OCI-LY1 (cell line): ENCODE data around the gene TXLNG.

Source experiments
- H2AFZ ChIP-seq: fragments of 200-600 bp; sonication (generic), shearing (Covaris generic); 2 replicates; pipeline ENCODE4 v1.6.0; 2014; ENCODE audit warnings: antibody characterized with exemption, mild to moderate bottlenecking, low read length
- H3F3A ChIP-seq: fragments of 200-600 bp; sonication (generic), shearing (Covaris generic); 2 replicates; pipeline ENCODE4 v1.6.0; 2014; ENCODE audit warnings: mild to moderate bottlenecking, antibody characterized with exemption, low read length, moderate library complexity; ENCODE audit not compliant: insufficient read depth
- H3K27ac ChIP-seq: fragments of 200-600 bp; sonication (generic); 2 replicates; pipeline ENCODE4 v1.5.1; 2014; ENCODE audit warnings: low read length, mixed run types, mild to moderate bottlenecking, low read depth; ENCODE audit not compliant: poor library complexity, severe bottlenecking
- H3K27me3 ChIP-seq: fragments of 200-600 bp; sonication (generic); 2 replicates; pipeline ENCODE4 v1.6.0; 2014; ENCODE audit warnings: antibody characterized with exemption, mild to moderate bottlenecking, low read length, moderate library complexity; ENCODE audit not compliant: insufficient read depth
- H3K36me3 ChIP-seq: fragments of 200-600 bp; sonication (generic); 2 replicates; pipeline ENCODE4 v1.6.1; 2014; ENCODE audit warnings: mild to moderate bottlenecking, antibody characterized with exemption, low read length, moderate library complexity, mixed read lengths; ENCODE audit not compliant: insufficient read depth
- H3K4me1 ChIP-seq: fragments of 200-600 bp; sonication (generic); 2 replicates; pipeline ENCODE4 v1.5.1; 2014; ENCODE audit warnings: mild to moderate bottlenecking, low read length, moderate library complexity; ENCODE audit not compliant: insufficient read depth, severe bottlenecking
- H3K4me2 ChIP-seq: fragments of 200-600 bp; sonication (generic), shearing (Covaris generic); 2 replicates; pipeline ENCODE4 v1.6.1; 2014; ENCODE audit warnings: low read length
- H3K4me3 ChIP-seq: fragments of 200-600 bp; sonication (generic); 2 replicates; pipeline ENCODE4 v1.5.1; 2014; ENCODE audit warnings: low read length, low read depth, mild to moderate bottlenecking, mixed read lengths; ENCODE audit not compliant: poor library complexity, severe bottlenecking
- H3K79me2 ChIP-seq: fragments of 200-600 bp; shearing (Covaris generic); 2 replicates; pipeline ENCODE4 v1.6.1; 2016; ENCODE audit warnings: mixed run types, low read length, mixed read lengths; ENCODE audit not compliant: insufficient read depth
- H3K9ac ChIP-seq: fragments of 200-600 bp; sonication (generic), shearing (Covaris generic); 2 replicates; pipeline ENCODE4 v1.6.1; 2014; ENCODE audit warnings: mild to moderate bottlenecking, low read length, mixed read lengths
- H3K9me2 ChIP-seq: fragments of 200-600 bp; sonication (generic), shearing (Covaris generic); 2 replicates; pipeline ENCODE4 v1.6.1; 2014; ENCODE audit warnings: low read depth, mild to moderate bottlenecking, low read length, mixed read lengths
- H3K9me3 ChIP-seq: fragments of 200-600 bp; shearing (Covaris generic); 2 replicates; pipeline ENCODE4 v1.6.1; 2014; ENCODE audit warnings: low read length, mixed read lengths
- H4K20me1 ChIP-seq: fragments of 200-600 bp; sonication (generic), shearing (Covaris generic); 2 replicates; pipeline ENCODE4 v1.6.0; 2016; ENCODE audit warnings: mild to moderate bottlenecking, low read length; ENCODE audit not compliant: insufficient read depth
- EZH2 ChIP-seq: fragments of 200-600 bp; sonication (generic), shearing (Covaris generic); IDR thresholded peaks from 2 replicates; pipeline ENCODE4 v1.8.0; 2017; ENCODE audit warnings: borderline replicate concordance, mixed run types, mild to moderate bottlenecking, antibody characterized with exemption, low read length, moderate library complexity, mixed read lengths
- TF ChIP-seq, protein P1 (sequence below): fragments of 200-600 bp; sonication (generic), shearing (Covaris generic); IDR thresholded peaks from 2 replicates; pipeline ENCODE4 v1.5.1; 2017; ENCODE audit warnings: mild to moderate bottlenecking, antibody characterized with exemption, low read length, moderate library complexity, mixed read lengths

The TXLNG gene

DNA sequence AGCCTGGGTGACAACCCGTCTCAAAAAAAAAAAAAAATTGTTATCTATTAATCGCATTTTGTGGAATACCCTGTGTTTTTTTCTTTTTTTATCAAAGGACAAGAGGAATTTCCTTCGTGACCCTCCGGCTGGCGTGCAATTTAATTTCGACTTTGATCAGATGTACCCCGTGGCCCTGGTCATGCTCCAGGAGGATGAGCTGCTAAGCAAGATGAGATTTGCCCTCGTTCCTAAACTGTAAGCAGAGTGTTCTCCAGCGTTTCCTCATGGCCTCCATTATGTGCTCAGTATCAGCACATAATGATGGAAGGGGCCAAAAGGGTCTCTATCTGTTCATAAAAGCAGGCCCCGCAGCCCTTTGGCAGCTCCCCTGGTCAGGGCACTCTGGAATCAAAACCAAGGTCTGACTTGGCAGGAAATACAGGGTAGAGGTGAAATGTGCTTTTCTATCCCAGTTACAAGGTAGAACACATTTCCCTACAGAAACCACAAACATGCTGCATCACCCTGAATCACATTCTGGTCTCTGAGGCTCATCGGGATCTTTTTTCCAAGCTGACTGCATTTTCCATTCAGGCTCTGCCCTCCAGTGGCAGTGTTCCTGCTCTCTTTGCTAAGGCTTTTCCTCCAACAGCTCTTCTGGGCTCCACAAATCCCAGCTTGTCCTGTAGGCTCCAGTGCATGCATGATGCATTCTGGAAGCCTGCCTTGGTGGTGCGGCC is 42.5 kb upstream of the TXLNG start:
- H3K27me3 ChIP-seq: no peaks in the 10 kb centered on the region
- H3K4me2 ChIP-seq: no peak overlapping the region
- TF ChIP-seq, protein P1, sequence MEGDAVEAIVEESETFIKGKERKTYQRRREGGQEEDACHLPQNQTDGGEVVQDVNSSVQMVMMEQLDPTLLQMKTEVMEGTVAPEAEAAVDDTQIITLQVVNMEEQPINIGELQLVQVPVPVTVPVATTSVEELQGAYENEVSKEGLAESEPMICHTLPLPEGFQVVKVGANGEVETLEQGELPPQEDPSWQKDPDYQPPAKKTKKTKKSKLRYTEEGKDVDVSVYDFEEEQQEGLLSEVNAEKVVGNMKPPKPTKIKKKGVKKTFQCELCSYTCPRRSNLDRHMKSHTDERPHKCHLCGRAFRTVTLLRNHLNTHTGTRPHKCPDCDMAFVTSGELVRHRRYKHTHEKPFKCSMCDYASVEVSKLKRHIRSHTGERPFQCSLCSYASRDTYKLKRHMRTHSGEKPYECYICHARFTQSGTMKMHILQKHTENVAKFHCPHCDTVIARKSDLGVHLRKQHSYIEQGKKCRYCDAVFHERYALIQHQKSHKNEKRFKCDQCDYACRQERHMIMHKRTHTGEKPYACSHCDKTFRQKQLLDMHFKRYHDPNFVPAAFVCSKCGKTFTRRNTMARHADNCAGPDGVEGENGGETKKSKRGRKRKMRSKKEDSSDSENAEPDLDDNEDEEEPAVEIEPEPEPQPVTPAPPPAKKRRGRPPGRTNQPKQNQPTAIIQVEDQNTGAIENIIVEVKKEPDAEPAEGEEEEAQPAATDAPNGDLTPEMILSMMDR: no peak
- TF ChIP-seq EZH2: no peak
- no peaks in the 10 kb centered on the region for H3K9me3 ChIP-seq
- H3K9me2 ChIP-seq: no peaks in the 10 kb centered on the region
- H3K4me3 ChIP-seq: no peak overlapping the region
- no peak overlapping the region for H3K9ac ChIP-seq
- no peaks in the 10 kb centered on the region for H3K4me1 ChIP-seq
- H3K27ac ChIP-seq: no peak overlapping the region
- H2AFZ ChIP-seq: no peak overlapping the region
- H4K20me1 ChIP-seq: no peaks in the 10 kb centered on the region
- H3K79me2 ChIP-seq: no peaks in the 10 kb centered on the region
- no peaks in the 10 kb centered on the region for H3F3A ChIP-seq
- H3K36me3 ChIP-seq: peaks cover 56% of the 10 kb centered on the region

DNA sequence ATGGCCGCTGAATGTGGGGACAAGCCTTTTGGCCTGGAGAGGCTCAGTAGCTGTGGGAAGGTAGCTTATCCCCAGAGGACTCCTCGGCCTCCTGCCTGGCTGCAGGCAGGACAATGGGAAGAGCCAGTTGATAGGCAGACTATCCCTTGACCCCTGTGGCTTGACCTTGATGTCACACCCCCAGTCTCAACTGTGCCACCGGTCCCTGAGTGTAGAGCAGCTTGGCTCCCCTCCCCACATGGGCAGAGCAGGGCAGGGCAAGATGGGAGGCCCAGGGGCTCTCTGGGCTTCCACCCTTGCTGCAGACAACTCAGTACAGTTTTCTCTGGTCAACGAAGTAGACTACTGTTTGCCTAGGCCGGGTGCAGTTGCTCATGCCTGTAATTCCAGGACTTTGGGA is 41.2 kb upstream of the TXLNG start:
- H3F3A ChIP-seq: no peaks in the 10 kb centered on the region
- H3K79me2 ChIP-seq: no peaks in the 10 kb centered on the region
- H4K20me1 ChIP-seq: no peaks in the 10 kb centered on the region
- no peaks in the 10 kb centered on the region for H3K9me3 ChIP-seq
- H3K27ac ChIP-seq: no peak overlapping the region
- H2AFZ ChIP-seq: no peak overlapping the region
- H3K4me2 ChIP-seq: no peak overlapping the region
- H3K9me2 ChIP-seq: no peaks in the 10 kb centered on the region
- no peak overlapping the region for H3K9ac ChIP-seq
- TF ChIP-seq EZH2: no peak
- TF ChIP-seq, protein P1: no peak
- H3K4me3 ChIP-seq: no peak overlapping the region
- peaks cover 60% of the 10 kb centered on the region for H3K36me3 ChIP-seq
- no peaks in the 10 kb centered on the region for H3K27me3 ChIP-seq
- H3K4me1 ChIP-seq: no peaks in the 10 kb centered on the region

DNA sequence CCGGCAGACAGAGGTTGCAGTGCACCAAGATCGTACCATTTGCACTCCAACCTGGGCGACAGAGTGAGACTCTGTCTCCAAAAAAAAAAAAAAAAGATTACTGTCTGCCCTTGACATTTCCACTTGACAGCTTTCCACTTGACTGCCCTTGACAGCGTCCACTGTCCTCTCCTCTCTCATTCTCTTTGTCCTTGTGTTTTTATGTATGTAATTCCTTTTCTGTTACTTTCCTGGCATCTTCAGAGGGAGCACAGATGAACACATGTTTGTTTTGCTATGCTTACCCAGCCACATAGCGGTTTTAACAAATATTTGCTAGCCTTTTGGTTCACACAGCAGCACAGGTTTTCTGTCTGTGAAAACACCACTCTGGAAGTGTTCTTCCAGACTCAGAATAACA is 40.6 kb upstream of the TXLNG start:
- H4K20me1 ChIP-seq: no peaks in the 10 kb centered on the region
- no peak for TF ChIP-seq EZH2
- TF ChIP-seq, protein P1: no peak
- H2AFZ ChIP-seq: no peak overlapping the region
- no peaks in the 10 kb centered on the region for H3F3A ChIP-seq
- H3K9me3 ChIP-seq: no peaks in the 10 kb centered on the region
- H3K4me2 ChIP-seq: no peak overlapping the region
- H3K9ac ChIP-seq: no peak overlapping the region
- no peaks in the 10 kb centered on the region for H3K9me2 ChIP-seq
- no peaks in the 10 kb centered on the region for H3K27me3 ChIP-seq
- peaks cover 63% of the 10 kb centered on the region for H3K36me3 ChIP-seq
- H3K4me3 ChIP-seq: no peak overlapping the region
- H3K4me1 ChIP-seq: no peaks in the 10 kb centered on the region
- no peak overlapping the region for H3K27ac ChIP-seq
- H3K79me2 ChIP-seq: no peaks in the 10 kb centered on the region
